HG03442 (cell line): ENCODE measurements around the gene SYNGR1.

Source experiments
- ATAC-seq: cut with Tn5 transposase; IDR thresholded peaks from one replicate; pipeline ENCODE4 v1.9.1; 2021; ENCODE audit warnings: mild to moderate bottlenecking, moderate library complexity; ENCODE audit not compliant: unreplicated experiment

SYNGR1 gene

DNA sequence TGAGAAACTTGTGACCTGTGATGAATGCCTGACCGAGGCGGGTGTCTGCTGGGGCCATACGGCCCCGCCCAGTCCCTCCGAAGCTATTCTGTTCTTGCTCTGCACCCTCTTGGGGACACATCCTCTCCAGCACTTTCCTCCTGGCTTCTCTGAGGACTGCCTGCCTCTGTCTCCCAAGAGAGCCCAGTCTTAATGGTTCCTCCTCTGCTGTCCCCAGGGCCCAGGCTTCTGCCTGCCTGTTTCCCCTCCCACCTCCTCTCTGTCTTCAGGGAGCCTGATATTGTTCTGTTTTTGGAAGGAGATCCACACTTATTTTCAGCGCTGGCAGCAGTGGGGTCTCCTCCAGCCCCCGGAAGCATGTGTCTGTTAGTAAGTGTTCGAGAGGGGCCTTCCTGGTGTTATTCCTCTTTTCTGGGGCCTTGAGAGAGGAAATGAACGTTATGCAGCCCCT lies 18.7 kb downstream of the SYNGR1 start:
- ATAC-seq: no peak

DNA sequence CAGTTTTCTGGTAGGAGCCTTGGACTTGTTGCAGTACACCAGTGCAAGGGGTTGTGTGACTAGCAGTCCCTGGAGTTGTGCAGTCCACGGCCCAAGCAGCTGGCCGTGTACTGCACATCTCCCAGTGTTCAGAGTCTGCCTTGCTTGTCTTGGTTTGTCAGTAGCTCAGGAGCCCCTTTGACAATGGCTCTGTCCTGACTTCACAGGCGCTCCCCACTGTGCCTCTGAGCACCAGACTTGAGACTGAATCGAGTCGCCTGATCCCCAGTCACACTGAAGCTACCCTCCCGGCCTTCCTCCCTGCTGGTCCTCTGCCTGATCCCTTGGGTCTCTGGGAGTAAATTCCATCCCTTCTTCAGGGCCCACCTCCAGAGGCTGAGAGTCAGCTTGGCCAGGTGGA lies 19.4 kb downstream of the SYNGR1 start:
- no peak for ATAC-seq

DNA sequence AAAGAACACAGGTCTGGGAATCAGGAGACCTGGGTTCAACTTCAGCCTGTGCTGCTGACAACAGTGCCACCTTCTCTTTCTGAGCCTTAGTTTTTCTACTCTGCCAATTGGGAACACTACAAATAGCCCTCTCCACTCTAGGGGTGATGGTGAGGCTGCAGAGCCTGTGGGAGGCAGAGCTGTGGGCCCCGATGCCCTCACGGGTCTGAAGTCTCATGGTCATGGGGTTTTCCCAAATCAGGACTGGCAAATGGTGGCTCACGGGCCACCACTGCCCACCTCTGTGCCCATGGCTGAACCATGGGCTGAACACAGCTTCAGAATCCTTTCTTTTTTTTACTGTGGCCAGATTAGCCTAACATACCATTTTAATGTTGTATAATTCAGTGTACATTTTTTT lies 19.8 kb downstream of the SYNGR1 start:
- ATAC-seq: no peak

DNA sequence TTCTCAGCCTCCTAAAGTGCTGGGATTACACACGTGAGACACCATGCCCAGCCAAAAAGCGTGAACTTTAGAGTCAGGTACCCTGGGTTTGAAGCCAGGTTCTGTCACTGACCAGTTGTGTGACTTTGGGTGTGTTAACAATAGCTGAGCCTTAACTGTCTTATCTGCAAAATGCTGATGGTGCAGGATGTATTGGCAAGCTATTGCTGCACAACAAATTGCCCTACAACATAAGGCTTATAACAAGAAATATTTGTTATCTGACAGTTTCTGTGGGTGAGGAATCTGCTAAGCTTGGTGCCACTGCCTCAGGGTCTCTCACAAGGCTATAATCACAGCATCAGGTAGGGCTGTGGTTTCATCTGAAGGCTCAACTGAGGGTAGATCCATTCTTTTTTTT lies 21.9 kb downstream of the SYNGR1 start:
- ATAC-seq: no peak

DNA sequence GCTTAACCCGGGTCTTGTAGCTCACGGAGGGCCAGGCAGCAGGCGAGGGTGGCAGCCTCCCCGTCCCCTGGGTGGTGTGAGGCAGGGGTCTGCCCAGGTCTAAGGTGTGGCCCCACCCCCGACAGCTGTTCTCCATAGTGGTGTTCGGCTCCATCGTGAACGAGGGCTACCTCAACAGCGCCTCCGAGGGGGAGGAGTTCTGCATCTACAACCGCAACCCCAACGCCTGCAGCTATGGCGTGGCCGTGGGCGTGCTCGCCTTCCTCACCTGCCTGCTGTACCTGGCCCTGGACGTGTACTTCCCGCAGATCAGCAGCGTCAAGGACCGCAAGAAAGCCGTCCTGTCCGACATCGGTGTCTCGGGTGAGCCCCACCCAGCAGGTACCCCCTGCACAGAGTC lies 24.4 kb downstream of the SYNGR1 start:
- ATAC-seq: no peak

DNA sequence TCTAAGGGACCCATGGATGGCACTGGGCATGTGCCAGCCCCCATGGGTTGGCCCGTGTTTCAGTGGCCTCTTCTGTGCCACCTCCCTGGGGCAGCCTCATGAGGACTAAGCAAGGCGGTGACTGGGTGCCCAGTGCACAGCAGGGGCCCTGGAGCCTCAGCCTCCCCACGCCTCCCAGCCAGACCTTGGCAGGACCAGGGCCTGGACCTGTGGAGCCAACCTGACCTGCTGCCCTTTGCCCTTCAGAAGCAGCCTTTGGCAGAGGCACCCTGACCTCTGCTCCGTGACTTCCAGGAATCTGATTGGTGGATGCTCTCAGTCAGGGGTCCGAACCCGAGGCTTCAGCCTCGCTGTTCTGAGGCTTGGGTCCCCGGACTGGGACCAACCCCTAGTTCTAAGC lies 25.0 kb downstream of the SYNGR1 start:
- ATAC-seq: no peak

DNA sequence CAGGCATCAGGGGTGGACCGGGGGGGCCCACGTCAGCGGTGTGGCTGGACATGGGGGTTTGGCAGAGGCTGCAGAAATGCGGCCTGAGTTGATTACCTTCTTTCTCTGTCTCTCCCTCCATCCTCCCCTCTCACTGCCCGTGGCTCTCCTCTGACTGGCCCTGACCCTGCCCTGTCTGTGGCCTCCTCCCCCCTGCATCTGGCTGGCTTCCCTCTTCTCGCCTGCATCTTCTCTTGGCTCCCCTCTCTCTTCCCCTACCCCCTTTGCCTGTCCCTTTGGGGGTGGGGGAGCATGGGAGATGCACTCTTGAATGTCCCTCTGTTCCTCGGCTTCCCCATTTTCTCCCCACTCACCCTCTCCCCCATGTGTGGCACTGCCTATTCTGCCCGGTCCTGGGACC lies 25.9 kb downstream of the SYNGR1 start:
- no peak for ATAC-seq

DNA sequence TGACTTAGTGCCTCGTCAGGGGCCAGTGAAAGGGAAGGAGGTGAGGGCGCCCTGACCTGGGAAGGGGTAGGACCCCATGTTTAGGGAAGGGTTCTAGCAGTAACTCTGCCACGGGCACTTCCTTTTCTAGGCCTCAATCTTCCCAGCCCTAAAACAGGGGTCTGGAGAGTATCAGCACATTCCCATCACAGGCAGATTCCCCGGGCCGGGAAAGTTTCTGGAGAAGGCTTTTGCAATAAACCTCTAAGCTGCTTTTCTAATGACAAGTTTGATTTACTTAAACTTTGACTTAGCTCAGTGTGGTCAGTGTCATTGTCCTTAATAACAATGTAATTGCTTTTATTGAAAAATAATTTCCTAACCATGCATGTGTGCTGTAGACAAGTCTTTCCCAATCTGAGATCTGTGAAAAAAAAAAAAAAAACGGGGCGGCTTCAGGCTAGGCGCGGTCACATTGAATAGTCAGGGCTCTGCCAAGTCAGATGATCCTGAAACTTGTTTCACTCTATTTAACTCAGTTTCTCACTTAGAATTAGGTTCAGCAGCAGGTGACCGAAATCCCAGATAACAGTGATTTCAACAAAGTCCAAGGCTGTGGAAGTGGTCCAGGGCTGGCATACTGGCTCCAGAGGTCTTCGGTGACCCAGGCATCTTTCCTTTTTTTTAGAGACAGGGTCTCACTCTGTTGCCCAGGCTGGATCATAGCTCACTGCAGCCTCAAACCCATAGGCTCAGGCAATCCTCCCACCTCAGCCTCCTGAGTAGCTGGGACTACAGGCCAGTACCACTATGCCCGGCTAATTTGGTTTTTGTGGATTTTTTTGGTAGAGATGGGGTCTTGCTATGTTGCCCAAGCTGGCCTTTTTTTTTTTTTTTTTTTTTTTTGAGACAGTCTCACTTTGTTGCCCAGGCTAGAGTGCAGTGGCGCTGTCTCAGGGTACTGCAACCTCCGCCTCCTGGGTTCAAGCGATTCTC lies 30.3 kb downstream of the SYNGR1 start:
- no peak for ATAC-seq

DNA sequence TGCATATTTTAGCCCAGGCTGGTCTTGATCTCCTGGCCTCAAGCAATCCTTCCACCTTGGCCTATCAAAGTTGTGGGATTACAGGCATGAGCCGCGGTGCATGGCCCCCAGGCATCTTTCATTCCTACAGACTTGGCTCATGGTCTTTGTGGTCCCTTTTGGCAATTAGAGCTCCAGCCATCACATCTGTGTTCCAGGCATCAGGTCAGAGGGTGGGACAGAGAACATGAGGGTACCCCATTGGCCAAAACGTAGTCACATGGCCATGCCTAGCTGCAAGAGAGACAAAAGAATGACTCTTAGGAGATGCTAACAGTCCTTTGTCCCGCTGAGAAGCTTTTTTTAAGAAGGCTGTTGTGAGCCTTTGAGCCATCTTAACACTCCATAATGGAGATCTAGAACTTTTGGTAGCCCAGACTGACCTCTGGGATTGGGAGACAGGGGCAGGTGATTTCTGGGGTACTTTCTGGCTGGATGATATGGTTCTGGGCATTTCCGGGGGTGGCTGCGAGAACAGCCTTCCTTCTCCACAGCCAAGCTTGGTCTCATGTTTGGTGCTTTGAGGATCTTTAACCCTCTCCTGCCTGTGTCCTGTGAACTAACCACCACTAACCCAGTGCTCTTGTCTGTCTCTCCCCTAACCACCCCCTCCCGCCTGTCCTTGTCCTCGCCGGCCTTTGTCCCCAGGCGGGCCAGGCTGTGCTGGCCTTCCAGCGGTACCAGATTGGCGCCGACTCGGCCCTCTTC lies 31.4 kb downstream of the SYNGR1 start:
- no peak for ATAC-seq

DNA sequence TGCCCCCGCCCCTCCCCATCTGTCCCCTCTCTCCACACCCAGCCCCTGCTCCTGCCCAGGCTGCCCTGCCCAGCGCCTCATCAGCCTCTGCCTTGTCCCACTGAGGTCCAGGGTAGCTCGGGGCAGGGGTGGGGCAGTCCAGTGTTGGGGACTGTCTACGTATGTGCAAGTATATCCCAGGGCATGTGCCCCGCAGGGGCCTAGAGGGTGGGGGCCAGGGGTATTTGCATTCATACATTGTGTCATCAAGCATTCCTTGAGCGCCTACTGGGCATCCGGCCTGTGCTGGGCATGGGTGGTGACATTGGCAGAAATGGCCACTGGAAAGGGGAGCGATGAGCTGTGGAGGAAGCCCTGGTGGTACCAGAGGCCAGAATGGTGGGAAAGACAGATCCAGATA lies 32.1 kb downstream of the SYNGR1 start:
- no peak for ATAC-seq

DNA sequence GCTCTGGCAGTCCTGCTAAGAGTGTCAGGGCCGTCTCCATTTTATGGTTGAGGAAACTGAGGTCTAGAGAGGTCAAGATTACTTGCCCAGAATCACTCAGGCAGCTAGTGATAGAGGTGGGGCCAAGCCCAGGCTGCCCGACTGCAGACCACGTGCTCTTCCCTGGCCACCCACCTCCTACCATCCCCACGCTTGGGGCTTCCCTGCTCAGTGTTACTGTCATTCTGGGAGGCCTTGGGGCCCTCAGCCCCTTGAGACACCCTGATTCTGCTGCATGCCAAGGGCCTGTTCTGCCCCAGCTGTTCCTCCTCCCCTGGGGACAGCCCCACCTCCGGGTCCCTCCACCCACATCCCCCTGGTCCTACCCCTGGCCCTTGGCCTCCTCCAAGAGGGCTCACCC lies 32.6 kb downstream of the SYNGR1 start:
- ATAC-seq: peak; percentile 52

DNA sequence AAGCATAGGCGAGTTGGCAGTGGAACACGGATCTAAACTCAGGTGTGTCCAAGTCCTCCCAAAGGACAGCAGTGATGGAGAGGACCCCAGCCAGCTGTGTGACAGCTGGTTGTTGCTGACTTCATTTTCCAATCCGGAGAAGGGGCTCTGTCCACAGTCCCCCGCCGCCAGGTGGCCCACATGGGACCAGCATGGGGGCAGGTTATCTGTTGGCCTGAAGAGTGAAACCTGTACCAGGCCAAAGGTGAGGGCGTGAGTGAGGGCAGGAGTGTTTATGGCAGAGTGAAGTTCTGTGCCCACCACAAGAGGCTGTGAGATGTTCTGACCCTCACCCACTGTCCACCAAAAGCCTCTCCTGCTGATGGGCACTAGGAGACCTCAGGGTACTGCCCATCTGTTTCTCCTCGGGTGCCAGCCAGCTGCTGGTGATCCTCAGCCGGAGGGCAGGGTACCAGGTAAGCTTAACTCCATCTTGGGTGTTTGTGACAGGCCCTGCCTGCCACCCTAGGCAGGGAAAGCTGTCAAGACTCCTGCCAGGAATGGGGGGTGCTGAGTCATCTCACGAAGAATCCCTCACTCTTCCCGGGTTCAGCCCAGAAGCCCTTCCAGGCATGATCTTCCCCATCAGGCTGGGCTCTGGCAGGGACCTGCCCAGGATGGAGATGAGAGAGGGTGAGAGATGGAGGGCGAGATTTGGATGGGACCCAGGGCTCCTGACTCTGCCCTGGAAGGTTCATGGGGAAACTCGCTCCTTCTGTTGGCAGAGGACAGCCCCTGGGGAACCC lies 34.2 kb downstream of the SYNGR1 start:
- ATAC-seq: no peak

DNA sequence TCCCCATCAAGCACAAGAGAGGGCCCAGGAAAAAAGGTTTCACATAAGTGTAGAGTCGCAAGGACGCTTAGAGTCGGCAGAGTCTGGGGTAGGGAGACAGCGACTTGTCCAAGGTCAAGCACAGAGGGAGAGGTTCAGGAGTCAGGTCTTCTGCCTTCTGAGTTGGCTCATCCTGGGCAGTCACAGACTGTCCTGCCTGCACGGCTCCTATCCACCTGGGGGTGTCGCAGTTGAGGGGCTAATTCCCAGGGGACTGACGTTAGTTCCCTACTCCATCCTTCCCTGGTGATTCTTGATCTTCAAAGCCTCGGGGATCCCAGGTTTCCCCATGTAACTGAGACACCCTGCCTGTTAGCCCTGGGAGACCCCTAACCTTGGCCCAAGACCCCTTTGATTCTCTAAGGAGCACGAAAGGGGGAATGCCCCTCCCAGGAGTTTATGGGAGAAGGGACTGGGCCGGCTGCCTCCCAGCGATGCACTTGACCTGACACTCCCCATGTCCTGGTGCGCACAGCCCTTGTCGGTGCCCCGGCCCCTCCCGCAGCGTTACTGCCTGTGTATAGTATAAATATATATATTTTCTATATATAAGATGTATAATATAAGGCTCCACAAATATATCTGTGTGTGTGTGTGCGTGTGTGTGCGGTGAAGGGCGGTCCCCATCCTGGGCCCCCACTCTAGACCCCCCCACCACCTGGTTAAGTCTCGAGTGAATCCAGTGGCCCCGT lies 35.1 kb downstream of the SYNGR1 start:
- ATAC-seq: no peak

DNA sequence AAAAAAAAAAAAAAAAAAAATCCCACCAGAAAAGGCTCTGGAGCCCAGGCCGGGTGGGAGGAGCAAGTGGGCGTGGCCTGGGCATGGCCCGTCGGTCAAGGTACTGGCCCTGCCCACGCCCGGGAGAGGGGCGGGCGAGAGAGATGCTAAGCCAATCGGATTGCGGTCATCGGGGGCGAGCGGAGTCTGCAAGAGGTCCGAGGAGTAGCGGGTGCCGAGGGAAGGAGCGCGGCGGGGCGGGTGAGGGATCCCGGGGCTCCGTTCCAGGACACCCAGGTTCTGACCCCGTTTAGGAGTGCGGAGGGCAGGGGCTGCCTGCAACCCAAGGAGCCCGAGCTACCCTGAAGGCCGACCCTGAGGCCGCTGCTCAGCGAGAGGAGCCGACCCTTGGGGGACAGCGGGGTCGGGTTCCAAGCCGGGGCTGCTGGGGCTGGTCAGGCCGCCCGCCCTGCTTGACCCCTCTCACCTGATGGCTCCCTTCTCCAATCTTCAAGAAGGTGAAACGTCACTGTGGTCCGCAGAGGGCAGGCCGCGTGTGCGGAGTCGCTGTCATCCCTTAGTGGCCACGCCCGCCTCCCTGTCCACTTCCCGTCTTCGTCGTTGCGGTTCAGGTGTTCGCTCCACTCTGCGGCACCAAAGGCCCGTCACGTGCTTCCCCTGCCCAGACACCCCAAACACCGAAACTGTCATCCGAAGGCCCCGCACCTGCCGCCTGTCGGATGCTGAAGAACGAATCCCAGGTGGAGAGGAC lies 38.6 kb downstream of the SYNGR1 start:
- no peak for ATAC-seq

DNA sequence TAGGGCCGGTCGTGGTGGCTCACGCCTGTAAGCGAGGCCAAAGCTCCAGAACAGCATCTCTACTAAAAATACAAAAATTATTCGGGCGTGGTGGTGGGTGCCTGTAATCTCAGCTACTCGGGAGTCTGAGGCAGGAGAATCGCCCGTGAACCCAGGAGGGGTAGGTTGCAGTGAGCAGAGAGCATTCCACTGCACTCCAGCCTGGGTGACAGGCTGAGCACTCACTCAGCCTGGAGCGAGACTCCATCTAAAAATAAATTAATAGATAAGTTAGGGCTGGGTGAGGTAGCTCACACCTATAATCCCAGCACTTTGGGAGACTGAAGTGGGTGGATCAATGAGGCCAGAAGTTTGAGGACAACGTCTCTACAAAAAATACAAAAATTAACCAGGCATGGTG lies 39.6 kb downstream of the SYNGR1 start:
- ATAC-seq: no peak

DNA sequence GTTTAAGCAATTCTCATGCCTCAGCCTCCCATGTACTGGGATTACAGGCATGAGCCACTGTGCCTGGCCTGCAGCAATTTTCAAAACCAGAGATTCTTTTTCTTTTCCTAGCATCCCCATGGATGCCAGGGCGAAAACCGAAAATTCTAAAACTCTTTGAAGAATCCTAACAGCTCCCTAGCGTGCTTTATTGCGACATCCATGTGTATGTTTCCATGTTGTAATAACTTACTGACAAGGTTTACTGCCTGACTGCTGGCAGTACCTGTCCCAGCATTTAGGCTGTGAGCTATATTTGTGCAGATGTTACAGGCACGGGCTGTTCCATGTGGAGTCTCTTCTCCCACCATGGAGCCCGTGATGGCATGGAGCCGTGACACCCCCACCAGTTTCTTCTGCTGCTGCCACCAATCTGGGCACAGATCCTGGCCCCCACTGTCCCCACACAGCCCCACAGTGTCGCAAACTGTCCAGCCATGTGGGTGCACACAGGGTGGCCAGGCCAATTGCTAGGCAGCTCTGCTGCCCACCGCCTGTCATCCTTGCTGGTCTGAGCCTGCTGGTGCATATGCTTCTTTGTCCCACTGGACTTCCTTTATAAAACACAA lies 42.7 kb downstream of the SYNGR1 start:
- ATAC-seq: no peak

DNA sequence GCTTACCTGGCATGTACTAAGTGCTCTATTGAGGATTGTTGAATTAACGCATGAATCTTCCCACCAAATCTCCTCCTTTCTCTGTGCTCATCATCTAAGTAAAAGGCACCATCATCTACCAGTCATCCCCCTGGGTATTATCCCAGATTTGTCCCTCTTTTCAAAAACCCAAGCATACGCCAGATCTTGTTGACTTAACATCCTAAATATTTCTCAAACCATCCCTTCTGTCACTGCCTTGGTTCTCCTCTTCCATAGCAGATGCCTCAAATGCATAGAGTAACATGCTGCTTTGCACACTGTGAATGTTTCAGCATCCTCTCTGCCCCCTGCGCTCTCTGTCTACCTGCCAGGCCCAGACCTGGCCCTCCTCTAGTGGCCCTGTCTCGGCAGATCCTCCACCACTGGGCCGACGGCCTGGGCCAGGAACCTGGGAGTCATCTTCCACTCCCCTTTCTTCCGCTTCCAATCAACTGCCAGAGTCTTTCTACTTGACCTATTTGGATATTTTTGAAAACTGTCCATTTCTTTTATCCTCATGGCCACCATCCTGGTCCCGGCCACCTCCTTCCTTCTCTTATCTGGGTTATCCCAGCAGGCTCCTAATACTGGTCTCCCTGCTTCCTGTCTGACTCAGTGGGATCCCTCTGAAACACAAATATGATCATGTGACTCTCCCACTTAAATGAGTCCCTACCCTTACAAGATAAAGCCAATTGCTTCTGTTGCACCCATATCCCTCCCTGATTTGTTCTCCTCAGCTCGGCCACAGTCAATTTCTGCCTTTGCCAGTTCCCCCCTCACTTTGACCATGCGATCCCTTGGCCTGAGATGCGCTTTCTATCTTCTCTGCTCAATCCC lies 46.4 kb downstream of the SYNGR1 start:
- no peak for ATAC-seq

DNA sequence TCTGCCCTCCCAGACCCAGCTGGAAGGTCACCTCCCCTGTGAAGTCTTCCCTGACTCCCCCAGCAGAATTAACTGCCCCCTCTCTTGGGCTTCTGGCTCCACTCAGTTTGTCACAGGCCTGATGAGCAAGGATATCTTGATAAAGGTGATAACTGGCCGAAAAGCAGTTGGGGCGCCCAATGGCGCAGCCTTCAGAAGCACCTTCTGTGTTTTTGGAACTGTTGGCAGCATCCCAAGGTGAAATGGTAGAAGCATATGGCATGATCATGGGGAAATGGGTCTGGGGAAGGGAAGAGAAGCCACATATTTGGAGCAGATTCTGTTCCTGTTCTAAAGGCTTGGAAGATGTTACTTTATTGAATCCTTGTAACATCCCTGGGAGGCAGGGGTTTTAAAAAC lies 47.0 kb downstream of the SYNGR1 start:
- ATAC-seq: no peak

DNA sequence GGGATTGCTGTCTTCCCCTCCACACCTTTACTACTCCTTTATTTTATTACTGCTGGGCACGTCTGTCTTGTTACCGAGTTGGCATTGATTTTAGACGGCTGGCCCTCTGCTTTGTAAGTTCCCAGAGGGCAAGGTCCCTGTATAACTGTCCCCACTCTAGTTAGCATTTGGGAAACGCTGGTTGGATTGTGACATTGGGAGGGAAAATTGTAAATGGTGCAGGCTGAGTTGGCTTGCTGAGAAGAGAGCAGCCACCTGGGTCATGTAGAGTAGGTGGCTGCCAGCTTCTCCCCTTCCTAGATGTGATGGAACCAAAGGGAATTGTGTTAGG lies 51.5 kb downstream of the SYNGR1 start:
- ATAC-seq: no peak
